ENCODE measurements around the gene DAAM2.

The DAAM2 gene

GRCh38 chr6:39755231-39755630, 36.9 kb upstream of the DAAM2 start:
- Mint-ChIP-seq H3K27ac (peak overlapping the region in 1 of 3 experiments; percentile 88), H3K4me1 (peaks cover 44% of the 10 kb centered on the region), H3K36me3 (ENCODE audit: low read depth) (no peaks in the 10 kb centered on the region), H3K9me3 (no peaks in the 10 kb centered on the region), H3K27me3 (ENCODE audit: low read depth) (no peaks in the 10 kb centered on the region), H3K4me3 (no peak overlapping the region)
- no peak for TF ChIP-seq CTCF (IDR thresholded peaks at IDR 0.05; ENCODE audit: unreplicated experiment in 3 of 3)

- Mint-ChIP-seq H3K4me1 (peaks cover 50% of the 10 kb centered on the region), H3K27me3 (ENCODE audit: low read depth) (peaks cover 5% of the 10 kb centered on the region), H3K4me3 (no peak overlapping the region), H3K27ac (no peak overlapping the region), H3K36me3 (ENCODE audit: low read depth) (no peaks in the 10 kb centered on the region), H3K9me3 (no peaks in the 10 kb centered on the region)
- TF ChIP-seq CTCF (IDR thresholded peaks at IDR 0.05; ENCODE audit: unreplicated experiment in 3 of 3): no peak
These were observed 35.6 kb upstream of the DAAM2 start for GRCh38 chr6:39756582-39756981.

- peaks cover 10% of the 10 kb centered on the region for H3K27me3 Mint-ChIP-seq (ENCODE audit: low read depth)
- H3K4me3 Mint-ChIP-seq: no peak overlapping the region
- H3K27ac Mint-ChIP-seq: peak overlapping the region in 1 of 3 experiments; percentile 75
- no peaks in the 10 kb centered on the region for H3K9me3 Mint-ChIP-seq
- peaks cover 43% of the 10 kb centered on the region for H3K4me1 Mint-ChIP-seq
- H3K36me3 Mint-ChIP-seq (ENCODE audit: low read depth): no peaks in the 10 kb centered on the region
- no peak for TF ChIP-seq CTCF (IDR thresholded peaks at IDR 0.05; ENCODE audit: unreplicated experiment in 3 of 3)
These were observed 33.1 kb upstream of the DAAM2 start for GRCh38 chr6:39758905-39759605.

- peak overlapping the region in 2 of 3 experiments; percentile 20 to 75 for H3K27ac Mint-ChIP-seq
- no peak overlapping the region for H3K4me3 Mint-ChIP-seq
- H3K4me1 Mint-ChIP-seq: peaks cover 30% of the 10 kb centered on the region
- H3K9me3 Mint-ChIP-seq: no peaks in the 10 kb centered on the region
- TF ChIP-seq CTCF (IDR thresholded peaks at IDR 0.05; ENCODE audit: unreplicated experiment in 3 of 3): no peak
- H3K27me3 Mint-ChIP-seq (ENCODE audit: low read depth): peaks cover 14% of the 10 kb centered on the region
- no peaks in the 10 kb centered on the region for H3K36me3 Mint-ChIP-seq (ENCODE audit: low read depth)
These were observed 31.8 kb upstream of the DAAM2 start for GRCh38 chr6:39760226-39760952.

- no peak overlapping the region for H3K4me3 Mint-ChIP-seq
- peaks cover 5% of the 10 kb centered on the region for H3K9me3 Mint-ChIP-seq
- H3K27me3 Mint-ChIP-seq (ENCODE audit: low read depth): peaks cover 22% of the 10 kb centered on the region
- H3K4me1 Mint-ChIP-seq: peaks cover 10% of the 10 kb centered on the region
- H3K27ac Mint-ChIP-seq: no peak overlapping the region
- no peak for TF ChIP-seq CTCF (IDR thresholded peaks at IDR 0.05; ENCODE audit: unreplicated experiment in 3 of 3)
- H3K36me3 Mint-ChIP-seq (ENCODE audit: low read depth): no peaks in the 10 kb centered on the region
These were observed 26.6 kb upstream of the DAAM2 start for GRCh38 chr6:39765508-39766065.

All from nephron (organoid).